Measurements from ENCODE around the gene CDC37. TPM values are rescaled to one million over a fixed set of nuclear protein-coding genes. Genes with fewer than 3 reads are reported as not detected.
A peak's percentile ranks its signal among the peaks of the same experiment; 100 is the strongest.

CDC37 gene
- total RNA-seq: 100 to 1,000 TPM; 133 to 189 (median 163) TPM

GRCh38 chr19:10403137-10404021, at the start of gene CDC37:
Gene CDC37, minus strand, starts transcription at chr19:10403542. Its CDS starts 63 bp downstream, at chr19:10403479.
- Histone ChIP-seq H3K4me1 (peaks cover 44 to 51% of the 10 kb centered on the region in 2 donors), H3K36me3 (no peaks in the 10 kb centered on the region), H3K27ac (peak within 1 kb of the TSS; percentile 87 to 98 (median 90)), H3K27me3 (peaks cover 13 to 23% (median 22%) of the 10 kb centered on the region in 3 donors), H3K9me3 (no peaks in the 10 kb centered on the region), H3K4me3 (peak within 1 kb of the TSS; percentile 73 to 100 (median 84))
- in situ Hi-C loops (cut with MboI; ENCODE audit: low sequenced_read_pairs in 4 of 4): loop anchor here in 1 of 4 donors (25.0 kb wide), 1 partner anchor 159 kb away; the partner anchor contains the start of genes CDKN2D and KRI1
- ATAC-seq: peak; percentile 84 to 88
- peak; percentile 91 to 96 for DNase-seq
- TF ChIP-seq CTCF (IDR thresholded peaks at IDR 0.05 in 4 of 5, conservative IDR thresholded peaks at IDR 0.05 in 1 of 5) (no peak), POLR2A (IDR thresholded peaks at IDR 0.05) (peak; percentile 94 to 96)
- intact Hi-C loops (cut with DNase I; ENCODE audit: low total_unique reads): loop anchor here (1.0 to 10.0 kb wide), 8 partner anchors 13 to 286 kb away; partner anchors contain the start of genes CDKN2D, EIF3G, ILF3 and KEAP1

GRCh38 chr19:10450853-10451609, 47.7 kb upstream of the CDC37 start:
- Histone ChIP-seq H3K36me3 (peaks cover 0 to 21% of the 10 kb centered on the region in 2 donors), H3K27ac (no peak overlapping the region), H3K4me3 (no peak overlapping the region), H3K9me3 (no peaks in the 10 kb centered on the region), H3K27me3 (no peaks in the 10 kb centered on the region), H3K4me1 (no peaks in the 10 kb centered on the region)
- DNase-seq (no peak), ATAC-seq (no peak)
- in situ Hi-C loops (cut with MboI; ENCODE audit: low sequenced_read_pairs in 4 of 4) (no loop called here), intact Hi-C loops (cut with DNase I; ENCODE audit: low total_unique reads) (no loop called here)
- TF ChIP-seq CTCF (IDR thresholded peaks at IDR 0.05 in 4 of 5, conservative IDR thresholded peaks at IDR 0.05 in 1 of 5) (no peak), POLR2A (IDR thresholded peaks at IDR 0.05) (no peak)

GRCh38 chr19:10450191-10450852, 47.0 kb upstream of the CDC37 start:
- Histone ChIP-seq H3K27me3 (no peaks in the 10 kb centered on the region), H3K27ac (no peak overlapping the region), H3K36me3 (peaks cover 0 to 21% of the 10 kb centered on the region in 2 donors), H3K4me3 (no peak overlapping the region), H3K4me1 (no peaks in the 10 kb centered on the region), H3K9me3 (no peaks in the 10 kb centered on the region)
- TF ChIP-seq POLR2A (IDR thresholded peaks at IDR 0.05) (no peak), CTCF (IDR thresholded peaks at IDR 0.05 in 4 of 5, conservative IDR thresholded peaks at IDR 0.05 in 1 of 5) (no peak)
- ATAC-seq (no peak), DNase-seq (no peak)
- intact Hi-C loops (cut with DNase I; ENCODE audit: low total_unique reads) (no loop called here), in situ Hi-C loops (cut with MboI; ENCODE audit: low sequenced_read_pairs in 4 of 4) (no loop called here)

DNA sequence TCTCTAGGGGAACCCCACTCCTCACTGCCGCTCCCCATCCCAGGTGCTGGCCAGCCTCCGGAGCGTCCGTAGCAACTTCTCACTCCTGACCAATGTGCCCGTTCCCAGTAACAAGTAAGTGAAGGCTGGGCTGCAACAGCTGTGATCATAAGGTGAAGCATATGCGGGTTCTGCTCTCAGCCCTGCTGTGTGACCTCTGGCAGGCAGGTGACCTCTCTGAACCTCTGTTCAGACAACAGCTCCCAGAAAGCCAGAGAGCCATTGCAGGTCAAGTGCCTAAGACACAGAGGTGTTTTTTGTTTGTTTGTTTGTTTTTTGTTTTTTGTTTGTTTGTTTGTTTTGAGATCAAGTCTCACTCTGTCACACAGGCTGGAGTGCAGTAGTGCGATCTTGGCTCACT, 45.7 kb upstream of the CDC37 start:
- ATAC-seq (no peak), DNase-seq (no peak)
- intact Hi-C loops (cut with DNase I; ENCODE audit: low total_unique reads): no loop called here
- no peak overlapping the region for H3K4me3 ChIP-seq
- no peak overlapping the region for H3K27ac ChIP-seq
- in situ Hi-C loops (cut with MboI; ENCODE audit: low sequenced_read_pairs in 4 of 4): no loop called here
- H3K27me3 ChIP-seq: no peaks in the 10 kb centered on the region
- H3K4me1 ChIP-seq: no peaks in the 10 kb centered on the region
- H3K36me3 ChIP-seq: peaks cover 0 to 21% of the 10 kb centered on the region in 2 donors
- TF ChIP-seq POLR2A (IDR thresholded peaks at IDR 0.05) (no peak), CTCF (IDR thresholded peaks at IDR 0.05 in 4 of 5, conservative IDR thresholded peaks at IDR 0.05 in 1 of 5) (no peak)
- H3K9me3 ChIP-seq: no peaks in the 10 kb centered on the region
